CD4-positive, CD25-positive, alpha-beta regulatory T cell (primary cell): ENCODE results near the gene IFI27L1. TPM values are rescaled to one million over a fixed set of nuclear protein-coding genes. Genes with fewer than 3 reads are reported as not detected.

Experiments
- ATAC-seq, 2 donors: fragments of 150-1000 bp; cut with Tn5 transposase; one replicate each; pipeline ENCODE4 v1.10.0; 2021; ENCODE audit warnings: low read depth in 2 of 2, moderate number of reproducible peaks in 2 of 2, moderate library complexity in 1 of 2
- DNase-seq, 3 donors: peaks; one replicate each; pipeline versions ENCODE4 v3.0.0 to v3.0.0-alpha.2; 2012 to 2022; ENCODE audit warnings: mixed read lengths in 1 of 3
- H3K27ac ChIP-seq: one replicate; pipeline ENCODE4 v1.7.0; 2013; ENCODE audit warnings: mild to moderate bottlenecking, low read length; ENCODE audit not compliant: insufficient read depth, poor library complexity, severe bottlenecking
- H3K27me3 ChIP-seq: one replicate; pipeline ENCODE4 v1.7.0; 2013; ENCODE audit warnings: low read length; ENCODE audit not compliant: control insufficient read depth, insufficient read depth
- H3K36me3 ChIP-seq: one replicate; pipeline ENCODE4 v1.7.0; 2013; ENCODE audit warnings: mild to moderate bottlenecking, low read length, moderate library complexity; ENCODE audit not compliant: control insufficient read depth, insufficient read depth
- H3K4me1 ChIP-seq: 2 replicates; pipeline ENCODE4 v1.7.0; 2013; ENCODE audit warnings: mild to moderate bottlenecking, low read length; ENCODE audit not compliant: insufficient read depth, control insufficient read depth, poor library complexity, severe bottlenecking
- H3K4me3 ChIP-seq: one replicate; pipeline ENCODE4 v1.7.0; 2013; ENCODE audit warnings: low read depth, mild to moderate bottlenecking, low read length, moderate library complexity
- H3K9me3 ChIP-seq, 2 experiments: 1 replicate in 1 of 2; 2 replicates in 1 of 2; pipeline ENCODE4 v1.7.0; 2013; ENCODE audit warnings: low read length in 2 of 2, mild to moderate bottlenecking in 1 of 2, moderate library complexity in 1 of 2; ENCODE audit not compliant: control insufficient read depth in 2 of 2
- H3K27ac Mint-ChIP-seq, 3 donors: one replicate each; pipeline ENCODE4 v1.8.0; 2020 to 2022; ENCODE audit warnings: mild to moderate bottlenecking in 3 of 3, mixed read lengths in 3 of 3, moderate library complexity in 2 of 3
- H3K27me3 Mint-ChIP-seq: one replicate; pipeline ENCODE4 v1.8.0; 2022; ENCODE audit warnings: mild to moderate bottlenecking, mixed read lengths
- H3K36me3 Mint-ChIP-seq: one replicate; pipeline ENCODE4 v1.8.0; 2020; ENCODE audit warnings: mixed read lengths
- H3K4me1 Mint-ChIP-seq, 4 donors: one replicate each; pipeline ENCODE4 v1.8.0; 2020 to 2022; ENCODE audit warnings: mixed read lengths in 4 of 4, mild to moderate bottlenecking in 1 of 4
- H3K4me3 Mint-ChIP-seq, 4 donors: one replicate each; pipeline ENCODE4 v1.8.0; 2020 to 2022; ENCODE audit warnings: mild to moderate bottlenecking in 4 of 4, mixed read lengths in 4 of 4, moderate library complexity in 3 of 4
- H3K9me3 Mint-ChIP-seq, 7 donors: one replicate each; pipeline ENCODE4 v1.8.0; 2020 to 2022; ENCODE audit warnings: mixed read lengths in 7 of 7, mild to moderate bottlenecking in 3 of 7, moderate library complexity in 2 of 7
- polyA plus RNA-seq, 4 donors: library from polyadenylated mRNA; unstranded; fragments of 300-500 nt; fragmentation: Illumina TruSeq; gene quantifications; one replicate each; pipeline ENCODE4 v1.2.3, GENCODE V29; 2021
- total RNA-seq: library from RNA; stranded (reverse); gene quantifications from one replicate; pipeline ENCODE4 v1.2.3, GENCODE V29; 2022

Gene IFI27L1
- total and polyA plus RNA-seq, 5 donors from 2014 or later: 5.8 to 12.0 (median 10.8) TPM

DNA sequence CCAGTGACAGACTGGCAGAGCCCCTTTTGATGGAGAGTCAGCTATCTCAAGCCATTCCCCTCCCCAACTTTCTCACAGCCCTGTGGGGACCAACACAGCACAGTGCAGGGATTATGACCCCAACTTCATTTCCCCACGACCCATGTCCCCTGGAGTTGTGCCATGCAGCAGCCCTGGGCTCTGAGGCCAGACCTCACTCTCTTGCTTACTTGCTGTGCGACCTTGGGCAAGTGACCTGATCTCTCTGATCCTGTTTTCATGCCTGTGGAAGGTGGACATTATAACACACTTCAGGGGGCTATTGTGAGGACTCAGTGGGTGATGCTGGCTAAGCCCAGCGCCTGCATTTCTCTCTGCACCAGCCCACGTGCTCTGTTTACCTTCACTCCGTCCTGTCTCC, 40.9 kb upstream of the IFI27L1 start:
- Mint-ChIP-seq H3K4me3 (no peak overlapping the region), H3K4me1 (peaks cover 0 to 3% (median 1%) of the 10 kb centered on the region in 4 donors), H3K27me3 (peaks cover 5% of the 10 kb centered on the region), H3K9me3 (no peaks in the 10 kb centered on the region), H3K27ac (no peak overlapping the region), H3K36me3 (peaks cover 3% of the 10 kb centered on the region)
- Histone ChIP-seq H3K36me3 (peaks cover 3% of the 10 kb centered on the region), H3K4me3 (no peak overlapping the region), H3K9me3 (no peaks in the 10 kb centered on the region), H3K27me3 (no peaks in the 10 kb centered on the region), H3K4me1 (no peaks in the 10 kb centered on the region), H3K27ac (no peak overlapping the region)
- ATAC-seq: no peak
- DNase-seq: no peak

- H3K27me3 Mint-ChIP-seq: peaks cover 5% of the 10 kb centered on the region
Measured at GRCh38 chr14:94040796-94041195, 40.3 kb upstream of the IFI27L1 start.

GRCh38 chr14:94041551-94042346, 39.4 kb upstream of the IFI27L1 start:
- no peak for ATAC-seq
- Histone ChIP-seq H3K27ac (no peak overlapping the region), H3K36me3 (peaks cover 16% of the 10 kb centered on the region), H3K27me3 (no peaks in the 10 kb centered on the region), H3K4me3 (no peak overlapping the region), H3K9me3 (no peaks in the 10 kb centered on the region), H3K4me1 (no peaks in the 10 kb centered on the region)
- Mint-ChIP-seq H3K9me3 (no peaks in the 10 kb centered on the region), H3K4me1 (peaks cover 0 to 1% (median under 1%) of the 10 kb centered on the region in 4 donors), H3K4me3 (peak overlapping the region in 2 of 4 donors; percentile 34 to 44), H3K27me3 (peaks cover 1% of the 10 kb centered on the region), H3K27ac (peak overlapping the region in 1 of 3 donors; percentile 96), H3K36me3 (peaks cover 8% of the 10 kb centered on the region)
- no peak for DNase-seq

More at GRCh38 chr14:94040796-94041195, 40.3 kb upstream of the IFI27L1 start:
- no peaks in the 10 kb centered on the region for H3K27me3 ChIP-seq
- peaks cover 0 to 3% (median 1%) of the 10 kb centered on the region in 4 donors for H3K4me1 Mint-ChIP-seq
- H3K9me3 Mint-ChIP-seq: no peaks in the 10 kb centered on the region
- peaks cover 8% of the 10 kb centered on the region for H3K36me3 Mint-ChIP-seq
- H3K27ac Mint-ChIP-seq: peak overlapping the region in 1 of 3 donors; percentile 21
- H3K36me3 ChIP-seq: peaks cover 8% of the 10 kb centered on the region
- H3K4me3 Mint-ChIP-seq: no peak overlapping the region
- H3K27ac ChIP-seq: no peak overlapping the region
- ATAC-seq (no peak), DNase-seq (no peak)
- H3K4me1 ChIP-seq: no peaks in the 10 kb centered on the region
- no peaks in the 10 kb centered on the region for H3K9me3 ChIP-seq
- H3K4me3 ChIP-seq: no peak overlapping the region

GRCh38 chr14:94042433-94043091, 38.5 kb upstream of the IFI27L1 start:
- Histone ChIP-seq H3K36me3 (peaks cover 24% of the 10 kb centered on the region), H3K27ac (no peak overlapping the region), H3K9me3 (no peaks in the 10 kb centered on the region), H3K4me1 (no peaks in the 10 kb centered on the region), H3K27me3 (no peaks in the 10 kb centered on the region), H3K4me3 (no peak overlapping the region)
- Mint-ChIP-seq H3K4me3 (peak overlapping the region in 1 of 4 donors; percentile 34), H3K27me3 (no peaks in the 10 kb centered on the region), H3K9me3 (no peaks in the 10 kb centered on the region), H3K36me3 (peaks cover 8% of the 10 kb centered on the region), H3K4me1 (no peaks in the 10 kb centered on the region), H3K27ac (peak overlapping the region in 1 of 3 donors; percentile 89)
- no peak for ATAC-seq
- no peak for DNase-seq

- Mint-ChIP-seq H3K27ac (peak overlapping the region in 1 of 3 donors; percentile 14), H3K27me3 (no peaks in the 10 kb centered on the region), H3K4me1 (no peaks in the 10 kb centered on the region), H3K9me3 (peaks cover 0 to 2% (median 0%) of the 10 kb centered on the region in 7 donors), H3K4me3 (peak overlapping the region in 1 of 4 donors; percentile 43), H3K36me3 (peaks cover 12% of the 10 kb centered on the region)
- H3K27me3 ChIP-seq: no peaks in the 10 kb centered on the region
- H3K4me1 ChIP-seq: no peaks in the 10 kb centered on the region
- no peaks in the 10 kb centered on the region for H3K9me3 ChIP-seq
- no peak overlapping the region for H3K4me3 ChIP-seq
- DNase-seq: no peak
- peaks cover 31% of the 10 kb centered on the region for H3K36me3 ChIP-seq
- no peak for ATAC-seq
- H3K27ac ChIP-seq: no peak overlapping the region
Measured at GRCh38 chr14:94043111-94043755, 37.9 kb upstream of the IFI27L1 start.

- Mint-ChIP-seq H3K4me3 (no peak overlapping the region), H3K4me1 (no peaks in the 10 kb centered on the region), H3K36me3 (peaks cover 16% of the 10 kb centered on the region), H3K27ac (no peak overlapping the region), H3K9me3 (peaks cover 0 to 2% (median 0%) of the 10 kb centered on the region in 7 donors), H3K27me3 (no peaks in the 10 kb centered on the region)
- Histone ChIP-seq H3K27ac (no peak overlapping the region), H3K36me3 (peaks cover 38% of the 10 kb centered on the region), H3K9me3 (no peaks in the 10 kb centered on the region), H3K27me3 (no peaks in the 10 kb centered on the region), H3K4me1 (no peaks in the 10 kb centered on the region), H3K4me3 (no peak overlapping the region)
- ATAC-seq: no peak
- DNase-seq: no peak
Measured at GRCh38 chr14:94043756-94044475, 37.2 kb upstream of the IFI27L1 start.

DNA sequence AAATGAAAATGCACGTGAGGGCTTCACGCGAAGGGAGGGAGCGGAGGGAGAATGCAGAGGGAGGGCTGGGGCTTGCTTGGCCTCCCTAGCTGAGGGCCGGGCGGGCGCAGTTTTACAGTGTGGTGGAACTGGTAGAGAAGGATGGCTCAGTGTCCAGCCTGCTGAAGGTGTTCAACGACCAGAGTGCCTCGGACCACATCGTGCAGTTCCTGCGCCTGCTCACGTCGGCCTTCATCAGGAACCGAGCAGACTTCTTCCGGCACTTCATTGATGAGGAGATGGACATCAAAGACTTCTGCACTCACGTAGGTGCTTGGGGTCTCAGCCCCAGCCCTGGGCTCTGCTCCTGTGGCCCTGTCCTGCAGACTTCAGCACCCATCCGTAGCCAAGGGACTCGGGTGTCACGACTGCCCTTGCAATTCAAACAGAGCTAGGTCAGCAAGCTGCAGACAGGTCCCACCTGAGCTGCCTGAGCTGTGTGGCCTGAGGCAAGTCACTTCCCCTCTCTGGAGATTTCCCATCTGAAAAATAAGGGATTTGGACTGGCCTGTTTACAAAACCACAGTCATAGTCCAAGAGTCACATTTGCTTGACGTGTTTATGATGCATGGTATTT, 36.5 kb upstream of the IFI27L1 start:
- Mint-ChIP-seq H3K4me3 (no peak overlapping the region), H3K36me3 (peaks cover 16% of the 10 kb centered on the region)

More for the DNA sequence above, 36.5 kb upstream of the IFI27L1 start:
- Mint-ChIP-seq H3K27me3 (no peaks in the 10 kb centered on the region), H3K27ac (no peak overlapping the region), H3K4me1 (no peaks in the 10 kb centered on the region), H3K9me3 (peaks cover 0 to 2% (median 0%) of the 10 kb centered on the region in 7 donors)
- no peak for ATAC-seq
- no peak for DNase-seq
- Histone ChIP-seq H3K27me3 (no peaks in the 10 kb centered on the region), H3K9me3 (no peaks in the 10 kb centered on the region), H3K36me3 (peaks cover 44% of the 10 kb centered on the region), H3K4me3 (no peak overlapping the region), H3K27ac (no peak overlapping the region), H3K4me1 (no peaks in the 10 kb centered on the region)
